Endothelial cell of umbilical vein (primary cell): Measurements from ENCODE around the gene RELT.

ENCODE experiments used
- CTCF ChIP-seq, 2 donors: IDR thresholded peaks; 1 replicate in 1 of 2; 2 replicates in 1 of 2; pipeline ENCODE4 v1.5.1; 2011; ENCODE audit warnings: low read length in 2 of 2, mild to moderate bottlenecking in 2 of 2, moderate library complexity in 2 of 2, control low read depth in 1 of 2, inconsistent platforms in 1 of 2, low read depth in 1 of 2; ENCODE audit not compliant: insufficient read depth in 1 of 2; ENCODE audit errors: extremely low read depth in 1 of 2
- MYC ChIP-seq: IDR thresholded peaks from one replicate; pipeline ENCODE4 v1.6.1; 2011; ENCODE audit warnings: mild to moderate bottlenecking, low read depth, low read length
- POLR2A ChIP-seq: IDR thresholded peaks from 2 replicates; pipeline ENCODE4 v1.6.1; 2012; ENCODE audit warnings: low read depth, mild to moderate bottlenecking, control low read depth, low read length

- peak; percentile 87 to 95 for TF ChIP-seq CTCF (IDR thresholded peaks at IDR 0.05; ENCODE audit: extremely low read depth in 1 of 2, insufficient read depth in 1 of 2, low read depth in 1 of 2, low read length in 2 of 2)
- no peak for TF ChIP-seq MYC
- TF ChIP-seq POLR2A: peak; percentile 99
Observed at GRCh38 chr11:73376160-73376802, at the start of gene RELT.
